Endodermal cell (in vitro differentiated cells): ENCODE data around the gene TSPAN16. TPM values are rescaled to one million over a fixed set of nuclear protein-coding genes. Genes with fewer than 3 reads are reported as not detected.

Experiments
- DNase-seq: peaks from one replicate; pipeline ENCODE4 v3.0.0-alpha.2; 2017
- H3K27ac ChIP-seq: 2 replicates; pipeline ENCODE4 v1.5.1; 2013; ENCODE audit warnings: mild to moderate bottlenecking, low read depth, low read length, moderate library complexity
- H3K27me3 ChIP-seq: 2 replicates; pipeline ENCODE4 v1.6.1; 2013; ENCODE audit warnings: mild to moderate bottlenecking, low read length, moderate library complexity; ENCODE audit not compliant: insufficient read depth, control insufficient read depth, poor library complexity, severe bottlenecking
- H3K36me3 ChIP-seq: 2 replicates; pipeline ENCODE4 v1.7.0; 2013; ENCODE audit warnings: mild to moderate bottlenecking, low read length, moderate library complexity; ENCODE audit not compliant: control insufficient read depth, insufficient read depth
- H3K4me1 ChIP-seq: one replicate; pipeline ENCODE4 v1.7.0; 2013; ENCODE audit warnings: low read length; ENCODE audit not compliant: control insufficient read depth, insufficient read depth
- H3K4me3 ChIP-seq: 2 replicates; pipeline ENCODE4 v1.5.1; 2013; ENCODE audit warnings: mild to moderate bottlenecking, low read length, moderate library complexity
- H3K9ac ChIP-seq: 2 replicates; pipeline ENCODE4 v1.6.1; 2013; ENCODE audit warnings: mild to moderate bottlenecking, low read length, moderate library complexity; ENCODE audit not compliant: poor library complexity, severe bottlenecking; ENCODE audit errors: extremely low read depth
- H3K9me3 ChIP-seq: 2 replicates; pipeline ENCODE4 v1.6.1; 2013; ENCODE audit warnings: mild to moderate bottlenecking, low read length, moderate library complexity; ENCODE audit not compliant: control insufficient read depth
- H3K27ac Mint-ChIP-seq: 2 replicates; pipeline ENCODE4 v1.8.0; 2020; ENCODE audit warnings: mixed read lengths
- H3K27me3 Mint-ChIP-seq: 2 replicates; pipeline ENCODE4 v1.8.0; 2021; ENCODE audit warnings: mild to moderate bottlenecking, mixed read lengths; ENCODE audit not compliant: insufficient read depth
- H3K36me3 Mint-ChIP-seq: 2 replicates; pipeline ENCODE4 v1.8.0; 2020; ENCODE audit warnings: low read depth, mixed read lengths
- H3K4me1 Mint-ChIP-seq: 2 replicates; pipeline ENCODE4 v1.8.0; 2020; ENCODE audit warnings: mixed read lengths
- H3K4me3 Mint-ChIP-seq: 2 replicates; pipeline ENCODE4 v1.8.0; 2020; ENCODE audit warnings: mild to moderate bottlenecking, moderate library complexity, mixed read lengths
- H3K9me3 Mint-ChIP-seq: 2 replicates; pipeline ENCODE4 v1.8.0; 2020; ENCODE audit warnings: mild to moderate bottlenecking, mixed read lengths
- CTCF ChIP-seq: fragments of 200-600 bp; sonication (generic); conservative IDR thresholded peaks from 2 replicates; pipeline ENCODE4 v1.5.0; 2021; ENCODE audit warnings: antibody characterized with exemption, mild to moderate bottlenecking
- WGBS, 2 experiments: methylation state at CpG; one replicate each; pipeline versions ENCODE4 v1.1.5 to v1.1.7; 2013; ENCODE audit warnings: missing lambda C conversion rate in 2 of 2, mixed read lengths in 1 of 2; ENCODE audit not compliant: insufficient coverage in 1 of 2, insufficient read length in 1 of 2; 5-methylcytosine and 5-hydroxymethylcytosine counted together
- total RNA-seq, 2 donors: library from RNA; stranded (reverse); fragmentation: NEBNext Ultra II Directional in 1 of 2; extraction: Animal tissue kit (Norgen Biotek cat#: 25700) in 1 of 2; gene quantifications; 2 replicates in 1 of 2; 3 replicates in 1 of 2; pipeline ENCODE4 v1.2.1, GENCODE V29; 2021

The TSPAN16 gene
- total RNA-seq, 2 donors from 2014 or later: not detected

GRCh38 chr19:11290256-11290655, 5.7 kb upstream of the TSPAN16 start:
- H3K9me3 Mint-ChIP-seq: no peaks in the 10 kb centered on the region
- H3K27me3 Mint-ChIP-seq: no peaks in the 10 kb centered on the region
- 92 to 94% methylated on average over 4 of the region's 4 CpGs for WGBS, 2 experiments
- H3K27ac Mint-ChIP-seq: no peak overlapping the region
- no peak overlapping the region for H3K4me3 ChIP-seq
- no peak overlapping the region for H3K27ac ChIP-seq
- no peaks in the 10 kb centered on the region for H3K9me3 ChIP-seq
- no peaks in the 10 kb centered on the region for H3K4me1 ChIP-seq
- no peak for DNase-seq
- TF ChIP-seq CTCF: no peak
- no peak overlapping the region for H3K4me3 Mint-ChIP-seq
- no peak overlapping the region for H3K9ac ChIP-seq
- H3K4me1 Mint-ChIP-seq: peaks cover 4% of the 10 kb centered on the region
- H3K36me3 ChIP-seq: no peaks in the 10 kb centered on the region
- H3K36me3 Mint-ChIP-seq: no peaks in the 10 kb centered on the region
- H3K27me3 ChIP-seq: no peaks in the 10 kb centered on the region

GRCh38 chr19:11291415-11291814, 4.5 kb upstream of the TSPAN16 start:
- Histone ChIP-seq H3K4me3 (no peak overlapping the region), H3K9ac (no peak overlapping the region), H3K4me1 (peaks cover 6% of the 10 kb centered on the region), H3K9me3 (no peaks in the 10 kb centered on the region), H3K27ac (no peak overlapping the region), H3K36me3 (no peaks in the 10 kb centered on the region), H3K27me3 (no peaks in the 10 kb centered on the region)
- Mint-ChIP-seq H3K36me3 (no peaks in the 10 kb centered on the region), H3K9me3 (no peaks in the 10 kb centered on the region), H3K27ac (no peak overlapping the region), H3K27me3 (no peaks in the 10 kb centered on the region), H3K4me3 (no peak overlapping the region), H3K4me1 (peaks cover 6% of the 10 kb centered on the region)
- DNase-seq: no peak
- no peak for TF ChIP-seq CTCF
- 94 to 95% methylated on average over 6 to 7 of the region's 7 CpGs for WGBS, 2 experiments

GRCh38 chr19:11291991-11292390, 4.0 kb upstream of the TSPAN16 start:
- Histone ChIP-seq H3K36me3 (no peaks in the 10 kb centered on the region), H3K27ac (no peak overlapping the region), H3K9ac (no peak overlapping the region), H3K4me3 (no peak overlapping the region), H3K27me3 (no peaks in the 10 kb centered on the region), H3K9me3 (no peaks in the 10 kb centered on the region), H3K4me1 (peaks cover 6% of the 10 kb centered on the region)
- no peaks in the 10 kb centered on the region for H3K36me3 Mint-ChIP-seq
- H3K4me1 Mint-ChIP-seq: peaks cover 6% of the 10 kb centered on the region
- no peak for DNase-seq
- H3K4me3 Mint-ChIP-seq: no peak overlapping the region
- TF ChIP-seq CTCF: no peak
- 95% methylated on average over 1 of the region's 1 CpG; no CpG with 5 or more reads in 1 of the 2 experiments for WGBS, 2 experiments
- H3K27me3 Mint-ChIP-seq: no peaks in the 10 kb centered on the region
- no peaks in the 10 kb centered on the region for H3K9me3 Mint-ChIP-seq
- H3K27ac Mint-ChIP-seq: no peak overlapping the region
